Epithelial cell of alveolus of lung (primary cell): ENCODE results near the gene STX4. TPM values are rescaled to one million over a fixed set of nuclear protein-coding genes. Genes with fewer than 3 reads are reported as not detected.

Experiments
- total RNA-seq: library from RNA; depleted of rRNA; stranded (reverse); fragments of >200 nt; gene quantifications from 2 replicates; pipeline ENCODE4 v1.2.1, GENCODE V29; 2015

The STX4 gene, protein sequence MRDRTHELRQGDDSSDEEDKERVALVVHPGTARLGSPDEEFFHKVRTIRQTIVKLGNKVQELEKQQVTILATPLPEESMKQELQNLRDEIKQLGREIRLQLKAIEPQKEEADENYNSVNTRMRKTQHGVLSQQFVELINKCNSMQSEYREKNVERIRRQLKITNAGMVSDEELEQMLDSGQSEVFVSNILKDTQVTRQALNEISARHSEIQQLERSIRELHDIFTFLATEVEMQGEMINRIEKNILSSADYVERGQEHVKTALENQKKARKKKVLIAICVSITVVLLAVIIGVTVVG
- 15.5 and 21.8 TPM in 2 replicates for total RNA-seq

DNA sequence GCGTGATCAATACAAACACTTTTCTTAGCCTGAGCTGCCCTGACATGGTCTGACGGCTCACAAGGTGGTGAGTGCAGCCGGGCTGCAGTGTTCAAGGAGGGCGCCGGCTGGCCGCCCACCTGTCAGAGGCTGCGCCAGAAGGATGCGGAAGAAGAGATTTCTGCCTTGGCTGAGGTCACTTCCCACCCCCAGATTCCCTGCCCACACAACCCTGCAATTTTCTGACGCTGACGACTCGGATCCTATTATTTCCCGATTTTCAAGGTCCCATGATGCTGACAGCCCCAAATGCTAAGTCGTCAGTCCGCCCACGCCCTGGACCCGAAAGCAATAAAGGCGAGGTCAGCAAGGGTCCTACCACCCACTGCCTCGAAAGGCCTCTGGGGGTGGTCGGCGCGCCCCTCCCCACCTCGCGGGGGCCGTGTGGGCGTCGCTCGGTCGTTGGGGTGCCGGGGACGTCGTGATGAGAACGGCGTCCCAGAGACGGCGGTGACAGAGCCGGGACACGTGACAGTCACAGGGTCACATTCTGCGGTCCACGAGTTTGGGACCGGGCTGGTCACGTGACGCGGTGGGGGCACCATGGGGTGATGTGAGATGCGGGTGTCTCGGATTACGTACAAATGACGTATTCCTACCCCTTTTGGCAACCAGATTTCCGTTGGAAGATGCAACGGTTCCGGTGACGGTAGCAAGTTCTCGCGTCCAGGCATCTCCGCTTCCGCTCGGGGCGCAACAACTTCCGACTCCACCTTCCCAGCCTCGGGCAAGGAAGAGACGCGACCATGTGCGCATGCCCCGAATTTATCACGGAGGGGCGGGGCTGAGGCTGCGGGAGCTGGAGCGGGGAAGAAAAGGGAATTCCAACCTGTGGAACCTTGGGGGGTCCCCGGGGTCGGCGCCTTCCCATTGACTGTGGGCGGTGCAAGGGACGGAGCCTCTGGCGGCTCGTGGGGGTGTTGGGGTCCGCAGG lies at the start of gene STX4:
TSS of gene STX4 (plus strand) at position 823 of the 973 bp plus-strand sequence. CDS start 248 bp downstream, outside the sequence.

DNA sequence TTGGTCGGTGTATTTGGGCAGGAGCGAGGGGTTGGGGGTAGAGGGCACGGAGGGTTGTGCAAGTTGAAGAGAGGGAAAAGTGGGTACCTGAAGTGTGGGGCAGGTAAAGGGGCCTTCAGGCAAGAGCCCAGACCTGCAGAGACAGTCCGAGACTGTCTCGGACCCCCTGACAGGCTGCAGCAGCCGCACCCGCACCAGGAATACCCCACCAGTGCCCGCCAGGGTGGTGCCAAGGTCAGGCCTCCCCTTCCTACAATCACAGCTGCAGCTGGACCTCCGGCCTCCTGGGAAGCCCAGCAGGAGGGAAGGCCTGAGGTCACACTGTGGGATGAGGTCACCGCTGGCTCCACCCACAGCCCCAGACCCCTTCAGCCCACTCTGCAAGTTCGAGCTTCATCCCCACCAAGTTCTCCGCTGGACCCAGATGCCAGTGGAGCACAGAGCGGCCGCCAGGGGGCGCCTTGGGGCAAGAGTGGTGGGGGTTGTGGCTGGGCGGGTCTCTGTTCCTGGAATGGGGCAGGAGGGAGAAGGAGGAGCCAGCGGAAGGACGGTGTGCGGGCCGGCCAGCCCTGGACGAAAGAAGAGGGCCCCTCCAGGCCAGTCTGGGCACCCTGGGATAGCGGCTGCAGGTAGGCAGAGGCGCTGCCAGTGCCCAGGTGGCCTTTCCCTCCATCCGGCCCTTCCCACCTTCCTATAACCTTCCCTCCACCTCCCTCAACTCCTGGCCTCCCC lies 48.5 kb upstream of the STX4 start, which contains the start of gene HSD3B7:
TSS of gene HSD3B7 (plus strand) at position 539 of the 732 bp plus-strand sequence. CDS start 452 bp downstream, outside the sequence.

DNA sequence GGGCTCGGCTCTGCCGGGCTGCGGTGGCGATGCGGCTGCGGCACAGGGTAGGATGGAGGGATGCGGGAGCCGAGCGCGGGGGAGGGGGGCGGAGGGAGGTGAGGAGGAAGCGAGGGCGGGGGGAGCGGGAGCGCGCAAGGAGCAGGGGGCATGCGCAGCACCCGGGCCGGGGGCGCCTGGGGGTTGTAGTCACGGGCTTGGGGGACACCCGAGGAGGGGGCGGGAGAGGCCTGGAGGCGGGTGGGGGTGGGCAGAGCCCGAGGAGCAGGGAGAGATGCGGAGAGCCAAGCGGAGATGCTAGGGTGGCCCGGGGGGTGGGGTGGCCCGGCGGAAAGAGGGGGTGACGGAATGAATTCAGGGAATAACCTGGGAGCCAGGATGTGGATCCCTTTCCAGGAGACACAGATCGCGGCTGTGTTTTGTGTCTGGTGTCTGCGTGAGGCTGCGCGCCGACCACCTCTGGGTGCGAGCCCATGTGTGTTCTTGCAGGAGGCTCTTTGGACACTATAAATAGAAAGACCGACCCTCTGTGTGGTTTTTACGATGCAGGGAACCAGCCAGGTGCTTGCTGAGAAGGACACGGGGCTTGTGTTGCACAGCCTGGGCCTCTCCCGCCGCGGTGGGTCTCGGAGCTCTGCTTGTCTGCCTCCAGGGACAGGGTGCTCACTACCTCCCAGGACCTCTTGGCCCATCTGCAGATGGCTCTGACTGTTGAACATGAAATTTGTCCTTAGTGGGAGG lies 22.6 kb upstream of the STX4 start, which contains the start of gene STX1B:
TSS of gene STX1B (minus strand) at position 54 of the 741 bp plus-strand sequence. CDS start 242 bp downstream, outside the sequence.

DNA sequence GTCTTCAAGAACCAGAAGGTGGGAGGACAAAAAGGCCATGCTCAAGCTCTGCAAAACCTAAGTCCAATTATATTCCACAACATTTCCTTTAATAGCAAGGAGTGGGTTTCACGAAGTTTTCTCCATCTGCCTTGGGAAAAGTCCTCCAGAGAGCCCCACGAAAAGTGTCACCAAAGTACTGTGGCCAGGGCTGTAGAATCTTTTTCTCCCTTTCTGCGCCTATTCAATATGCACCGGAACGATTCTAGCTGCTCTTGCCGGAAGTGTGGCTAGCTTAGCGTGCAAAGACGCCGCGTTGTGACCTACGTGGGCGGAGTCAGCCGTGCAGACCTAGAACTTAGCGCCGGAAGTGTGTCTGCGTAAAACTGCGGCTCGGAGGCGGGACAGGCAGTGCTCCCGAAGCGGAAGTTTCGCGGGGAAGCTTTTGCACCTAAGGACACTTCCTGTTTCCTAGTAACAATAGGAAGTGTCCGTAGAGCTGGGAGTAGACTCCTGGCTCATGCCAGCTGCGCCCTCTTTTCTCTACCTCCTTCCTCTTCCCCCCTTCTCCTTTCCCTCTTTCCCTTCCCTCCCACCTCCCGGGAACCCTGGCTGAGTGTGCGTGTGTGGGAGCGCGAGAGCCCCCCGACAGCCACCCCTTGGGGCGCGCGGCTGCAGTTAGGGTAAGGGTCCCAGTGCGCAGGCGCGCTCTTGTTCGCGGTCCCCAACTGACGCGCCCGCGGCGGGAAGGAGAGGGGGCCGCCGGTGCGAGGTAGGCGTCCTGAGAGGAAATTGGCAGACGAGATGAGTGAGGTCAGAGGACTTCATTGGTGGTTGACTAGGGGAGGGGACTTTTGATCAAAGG lies 40.8 kb downstream of the STX4 start, which contains the start of the genes ZNF646 and ZNF668:
TSS of gene ZNF646 (plus strand) at position 453 of the 844 bp plus-strand sequence. CDS start 1,903 bp downstream, outside the sequence.
TSS of gene ZNF668 (minus strand) at position 271 of the 844 bp plus-strand sequence. CDS start 9,781 bp downstream, outside the sequence.

DNA sequence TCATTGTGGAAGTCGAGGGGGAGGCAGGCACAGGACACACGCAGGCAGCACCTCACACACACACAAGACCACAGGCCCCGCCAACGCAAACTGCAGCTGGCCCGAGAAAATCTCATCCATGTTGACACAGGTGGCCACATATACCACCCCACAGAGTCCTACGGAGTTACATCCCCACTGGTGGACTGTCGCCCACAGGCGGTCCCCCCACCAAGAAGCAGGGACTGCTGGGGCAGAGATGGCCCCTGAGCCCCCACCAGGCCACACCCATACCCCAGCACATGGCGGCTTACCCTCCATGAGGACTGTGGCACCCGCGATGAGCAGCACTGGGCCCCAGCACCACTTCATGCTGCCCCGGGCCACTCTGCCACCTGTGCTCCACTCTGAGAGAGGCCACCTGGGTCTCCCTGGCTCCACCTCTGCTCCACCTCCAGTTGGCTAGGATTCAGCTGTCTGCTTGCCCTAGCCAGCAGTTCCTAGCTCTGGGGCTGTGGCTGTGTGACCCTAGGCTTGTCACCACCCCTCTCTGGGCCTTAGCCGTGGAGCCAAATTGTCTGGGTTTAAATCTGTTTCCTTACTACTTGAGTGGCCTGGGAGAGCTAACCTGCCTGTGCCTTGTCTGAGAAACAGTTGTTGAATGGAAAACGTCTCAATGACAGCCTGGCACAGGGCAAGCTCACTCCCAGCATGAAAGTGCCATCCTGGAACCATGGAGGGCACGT lies 55.3 kb downstream of the STX4 start, which contains the start of gene PRSS53:
TSS of gene PRSS53 (minus strand) at position 485 of the 725 bp plus-strand sequence. CDS start at position 351, 134 bp downstream.

Other genes with a start within 250 kb of the STX4 start
- 12.2 and 32.1 TPM in 2 replicates for gene ZNF629, start 246.4 kb upstream of the STX4 start, total RNA-seq
- gene BCL7C, start 139.5 kb upstream of the STX4 start, total RNA-seq = 31.2 and 55.5 TPM in 2 replicates
- gene CTF1, start 136.9 kb upstream of the STX4 start, total RNA-seq = 3.4 and 5.2 TPM in 2 replicates
- gene FBXL19, start 110.0 kb upstream of the STX4 start, total RNA-seq = 21.2 and 26.6 TPM in 2 replicates
- 39.7 and 90.1 TPM in 2 replicates for gene ORAI3, start 84.5 kb upstream of the STX4 start, total RNA-seq
- gene SETD1A, start 75.8 kb upstream of the STX4 start, total RNA-seq = 3.5 and 4.4 TPM in 2 replicates
- gene HSD3B7, start 48.4 kb upstream of the STX4 start, total RNA-seq = 13.2 and 22.6 TPM in 2 replicates
- 0.91 and 7.0 TPM in 2 replicates for gene STX1B, start 22.9 kb upstream of the STX4 start, total RNA-seq
- 10.5 and 15.1 TPM in 2 replicates for gene ZNF668, start 40.7 kb downstream of the STX4 start, total RNA-seq
- 10.0 and 17.1 TPM in 2 replicates for gene ZNF646, start 40.9 kb downstream of the STX4 start, total RNA-seq
- gene PRSS53, start 55.4 kb downstream of the STX4 start, total RNA-seq = 0.52 and 8.1 TPM in 2 replicates
- gene VKORC1, start 61.2 kb downstream of the STX4 start, total RNA-seq = 269 and 310 TPM in 2 replicates
- 80.2 and 85.1 TPM in 2 replicates for gene BCKDK, start 74.8 kb downstream of the STX4 start, total RNA-seq
- 22.1 and 43.8 TPM in 2 replicates for gene KAT8, start 84.1 kb downstream of the STX4 start, total RNA-seq
- 4.1 TPM in 1 of 2 replicates, not detected in the other for gene PRSS8, start 102.2 kb downstream of the STX4 start, total RNA-seq
- gene PRSS36, start 116.5 kb downstream of the STX4 start, total RNA-seq = 0.13 TPM in 1 of 2 replicates, not detected in the other
- gene FUS, start 146.6 kb downstream of the STX4 start, total RNA-seq = 49.5 and 60.5 TPM in 2 replicates
- 54.6 and 86.6 TPM in 2 replicates for gene PYCARD, start 169.2 kb downstream of the STX4 start, total RNA-seq
- 0.40 TPM in 1 of 2 replicates, not detected in the other for gene TRIM72, start 180.6 kb downstream of the STX4 start, total RNA-seq
- not detected in 2 replicates for gene PYDC1, start 183.6 kb downstream of the STX4 start, total RNA-seq
- not detected in 2 replicates for gene ITGAM, start 226.4 kb downstream of the STX4 start, total RNA-seq